HEK293T (cell line): Measurements from ENCODE around the gene PAK5.

Experiments used
- ARNT ChIP-seq: fragments of 450-650 bp; IDR thresholded peaks from 2 replicates; pipeline ENCODE4 v1.6.1; 2017; ENCODE audit warnings: mild to moderate bottlenecking
- BHLHE40 ChIP-seq: fragments of 450-650 bp; IDR thresholded peaks from 2 replicates; pipeline ENCODE4 v1.6.1; 2016; ENCODE audit warnings: mild to moderate bottlenecking, moderate library complexity, borderline replicate concordance
- FOXM1 ChIP-seq: fragments of 450-650 bp; IDR thresholded peaks from 2 replicates; pipeline ENCODE4 v1.6.1; 2017; ENCODE audit warnings: mild to moderate bottlenecking, borderline replicate concordance
- L3MBTL2 ChIP-seq: fragments of 450-650 bp; conservative IDR thresholded peaks from 2 replicates; pipeline ENCODE4 v1.6.1; 2016; ENCODE audit warnings: mild to moderate bottlenecking
- SP1 ChIP-seq: fragments of 450-650 bp; IDR thresholded peaks from 2 replicates; pipeline ENCODE4 v1.6.1; 2017
- SUZ12 ChIP-seq: fragments of 450-650 bp; IDR thresholded peaks from 2 replicates; pipeline ENCODE4 v1.6.1; 2016; ENCODE audit warnings: mild to moderate bottlenecking

GRCh38 chr20:9602847-9603183 lies 236.1 kb downstream of the PAK5 start:
- TF ChIP-seq SUZ12, result no peak
- no peak for TF ChIP-seq L3MBTL2
- no peak for TF ChIP-seq FOXM1
- no peak for TF ChIP-seq SP1
- TF ChIP-seq BHLHE40, result no peak
- TF ChIP-seq ARNT, result no peak
